Panc1 (cell line): ENCODE data around the gene IPO11.

Experiments used
- CTCF ChIP-seq: fragments of 450-650 bp; IDR thresholded peaks from 2 replicates; pipeline ENCODE4 v1.5.1; 2017; ENCODE audit warnings: mild to moderate bottlenecking
- POLR2AphosphoS5 ChIP-seq: IDR thresholded peaks from 2 replicates; pipeline ENCODE4 v1.6.1; 2012; ENCODE audit warnings: mild to moderate bottlenecking, low read depth, low read length, moderate library complexity
- TCF7L2 ChIP-seq: IDR thresholded peaks from 2 replicates; pipeline ENCODE4 v1.6.1; 2011; ENCODE audit warnings: mild to moderate bottlenecking, low read depth, low read length, inconsistent platforms

DNA sequence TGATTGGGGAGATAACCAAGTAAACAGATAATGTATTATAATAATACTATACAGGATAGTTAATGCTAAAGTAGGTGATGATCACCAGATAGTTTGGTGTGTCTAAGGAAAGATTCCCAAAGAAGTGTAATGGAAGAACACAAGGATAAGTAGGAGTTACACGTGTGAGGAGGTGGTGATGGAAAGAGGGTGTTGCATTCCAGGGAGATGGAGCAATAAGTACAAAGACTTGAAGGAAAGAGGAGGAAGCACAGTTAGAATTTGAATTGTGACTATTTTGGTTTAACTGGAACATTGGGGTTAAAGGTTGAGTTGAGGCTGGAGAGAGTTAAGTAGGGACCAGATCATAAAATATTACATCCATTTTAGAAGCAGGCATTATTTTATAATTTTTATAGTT is 76.9 kb downstream of the IPO11 start:
- no peak for TF ChIP-seq CTCF
- TF ChIP-seq TCF7L2, result no peak
- no peak for TF ChIP-seq POLR2AphosphoS5
